GM12874 (cell line): ENCODE measurements around the gene FBXW10.
"Not testable (repeated sequence)": the region's sequence is repeated elsewhere in the genome, so short reads cannot be mapped to it uniquely, and the experiment has no call there.

Experiments
- TF ChIP-seq, protein P1 (sequence below): IDR thresholded peaks from 2 replicates; pipeline ENCODE4 v1.5.1; 2011; ENCODE audit warnings: low read depth, mild to moderate bottlenecking, control low read depth, low read length, moderate library complexity; ENCODE audit not compliant: insufficient read depth

Gene FBXW10

DNA sequence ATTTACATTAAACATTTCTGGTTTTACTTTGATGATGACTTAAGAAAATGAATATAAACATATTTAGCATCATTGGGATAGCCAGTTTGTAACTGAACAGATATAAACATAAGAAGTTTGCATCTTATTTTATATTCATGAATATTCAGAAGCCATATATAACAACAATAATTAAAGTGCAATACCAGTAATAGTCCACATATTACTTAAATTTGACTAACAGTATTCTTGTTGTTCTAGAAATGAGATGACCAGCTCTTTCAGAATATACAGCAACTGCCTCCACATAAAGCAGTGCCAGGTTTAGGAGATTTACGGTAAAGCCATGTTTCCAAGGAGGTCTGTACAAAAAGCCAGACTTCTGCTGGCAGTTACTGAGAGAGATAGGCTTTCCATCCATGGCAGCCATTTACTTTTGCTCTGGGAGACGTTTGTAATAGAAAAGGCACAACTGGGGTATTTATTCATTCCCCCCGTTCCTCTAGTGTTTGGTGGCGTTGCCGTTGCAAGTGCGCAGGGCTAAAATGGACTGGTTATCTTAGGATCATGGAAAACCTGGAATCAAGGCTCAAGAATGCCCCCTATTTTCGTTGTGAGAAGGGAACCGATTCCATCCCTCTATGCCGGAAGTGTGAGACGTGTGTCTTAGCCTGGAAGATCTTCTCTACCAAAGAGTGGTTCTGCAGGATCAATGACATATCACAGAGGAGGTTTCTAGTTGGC, at the start of gene FBXW10:
Gene FBXW10, plus strand, starts transcription at position 356 of the 723 bp plus-strand sequence. Its CDS starts 191 bp downstream, at position 547.
- TF ChIP-seq, protein P1, sequence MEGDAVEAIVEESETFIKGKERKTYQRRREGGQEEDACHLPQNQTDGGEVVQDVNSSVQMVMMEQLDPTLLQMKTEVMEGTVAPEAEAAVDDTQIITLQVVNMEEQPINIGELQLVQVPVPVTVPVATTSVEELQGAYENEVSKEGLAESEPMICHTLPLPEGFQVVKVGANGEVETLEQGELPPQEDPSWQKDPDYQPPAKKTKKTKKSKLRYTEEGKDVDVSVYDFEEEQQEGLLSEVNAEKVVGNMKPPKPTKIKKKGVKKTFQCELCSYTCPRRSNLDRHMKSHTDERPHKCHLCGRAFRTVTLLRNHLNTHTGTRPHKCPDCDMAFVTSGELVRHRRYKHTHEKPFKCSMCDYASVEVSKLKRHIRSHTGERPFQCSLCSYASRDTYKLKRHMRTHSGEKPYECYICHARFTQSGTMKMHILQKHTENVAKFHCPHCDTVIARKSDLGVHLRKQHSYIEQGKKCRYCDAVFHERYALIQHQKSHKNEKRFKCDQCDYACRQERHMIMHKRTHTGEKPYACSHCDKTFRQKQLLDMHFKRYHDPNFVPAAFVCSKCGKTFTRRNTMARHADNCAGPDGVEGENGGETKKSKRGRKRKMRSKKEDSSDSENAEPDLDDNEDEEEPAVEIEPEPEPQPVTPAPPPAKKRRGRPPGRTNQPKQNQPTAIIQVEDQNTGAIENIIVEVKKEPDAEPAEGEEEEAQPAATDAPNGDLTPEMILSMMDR = not testable (repeated sequence)

GRCh38 chr17:18712354-18712999, 31.4 kb upstream of the FBXW10 start:
- TF ChIP-seq, protein P1 = peak; percentile 38; the same call in 1 of the 2 replicates

GRCh38 chr17:18772471-18772870, 28.6 kb downstream of the FBXW10 start:
- TF ChIP-seq, protein P1 = no peak

- TF ChIP-seq, protein P1 = not testable (repeated sequence)
Measured at GRCh38 chr17:18780991-18781718, 37.3 kb downstream of the FBXW10 start, which contains the start of gene TVP23B. Gene TVP23B (plus strand): TSS chr17:18781183. CDS start chr17:18781294, 111 bp downstream.

- TF ChIP-seq, protein P1 = peak; percentile 35; the same call in 1 of the 2 replicates
Measured at GRCh38 chr17:18816489-18817371, 72.9 kb downstream of the FBXW10 start.
